ENCODE data around the gene ZCCHC2.

The ZCCHC2 gene

DNA sequence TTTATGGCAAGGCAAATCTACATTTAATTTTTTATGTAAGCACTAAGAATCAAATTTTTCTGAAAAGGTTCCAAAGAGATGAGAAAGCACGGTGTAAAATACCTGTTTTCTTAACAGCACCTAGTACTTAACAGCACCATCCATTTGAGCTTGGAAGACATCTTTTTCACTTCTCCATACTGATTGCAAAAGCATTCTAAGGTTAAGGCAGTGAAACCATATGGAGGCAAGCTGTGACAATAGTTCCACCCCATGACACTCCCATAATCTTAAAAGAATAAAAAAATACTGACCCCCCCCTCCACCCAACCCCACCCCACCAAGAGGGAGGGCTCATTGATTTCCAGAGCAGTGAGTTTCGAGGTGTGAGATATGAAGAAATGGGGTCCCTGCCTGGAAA lies 60.6 kb downstream of the ZCCHC2 start:
- no peak for DNase-seq

DNA sequence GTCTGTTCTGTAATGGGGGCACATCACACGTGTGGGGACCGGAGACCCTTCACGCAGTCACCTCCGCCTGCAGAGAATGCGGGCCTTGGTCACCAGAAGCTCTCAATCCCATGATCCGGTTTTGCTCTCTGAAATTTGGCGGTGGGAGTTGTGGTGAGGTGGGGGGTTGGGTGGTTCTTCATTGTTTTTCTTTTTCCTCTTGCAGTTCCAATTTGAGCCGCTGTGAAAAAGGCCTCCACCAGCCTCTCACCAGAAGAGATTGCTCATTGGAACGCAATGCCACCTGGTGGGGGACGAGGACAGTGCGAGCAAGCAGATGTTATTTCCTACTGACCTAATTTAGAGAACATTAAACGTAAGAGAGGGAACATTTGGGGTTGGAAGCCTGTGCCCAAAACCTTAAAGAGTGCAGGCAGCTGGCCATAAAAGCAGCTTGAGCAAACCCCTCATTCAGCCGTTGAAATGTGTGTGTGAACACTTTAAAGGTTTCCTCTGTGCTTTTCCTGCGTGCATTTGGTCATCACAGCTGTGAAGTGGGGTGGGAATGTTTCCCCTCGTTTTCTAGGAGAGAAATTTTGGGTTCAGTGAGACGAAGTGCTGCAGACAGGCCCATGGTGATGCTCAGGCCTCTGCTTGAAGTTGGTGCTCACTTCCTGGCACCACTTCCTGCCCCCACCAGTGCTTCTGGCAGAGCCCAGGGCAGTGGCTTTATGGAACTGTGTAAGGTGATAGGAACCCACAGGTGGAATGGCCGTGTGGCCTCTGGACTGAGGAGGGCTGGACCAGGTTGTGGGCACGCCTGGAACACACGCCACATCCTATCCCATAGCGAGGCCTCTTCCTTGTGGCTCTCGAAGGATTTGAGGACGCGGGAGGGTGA lies 61.7 kb downstream of the ZCCHC2 start:
- peak; percentile 71 for DNase-seq

DNA sequence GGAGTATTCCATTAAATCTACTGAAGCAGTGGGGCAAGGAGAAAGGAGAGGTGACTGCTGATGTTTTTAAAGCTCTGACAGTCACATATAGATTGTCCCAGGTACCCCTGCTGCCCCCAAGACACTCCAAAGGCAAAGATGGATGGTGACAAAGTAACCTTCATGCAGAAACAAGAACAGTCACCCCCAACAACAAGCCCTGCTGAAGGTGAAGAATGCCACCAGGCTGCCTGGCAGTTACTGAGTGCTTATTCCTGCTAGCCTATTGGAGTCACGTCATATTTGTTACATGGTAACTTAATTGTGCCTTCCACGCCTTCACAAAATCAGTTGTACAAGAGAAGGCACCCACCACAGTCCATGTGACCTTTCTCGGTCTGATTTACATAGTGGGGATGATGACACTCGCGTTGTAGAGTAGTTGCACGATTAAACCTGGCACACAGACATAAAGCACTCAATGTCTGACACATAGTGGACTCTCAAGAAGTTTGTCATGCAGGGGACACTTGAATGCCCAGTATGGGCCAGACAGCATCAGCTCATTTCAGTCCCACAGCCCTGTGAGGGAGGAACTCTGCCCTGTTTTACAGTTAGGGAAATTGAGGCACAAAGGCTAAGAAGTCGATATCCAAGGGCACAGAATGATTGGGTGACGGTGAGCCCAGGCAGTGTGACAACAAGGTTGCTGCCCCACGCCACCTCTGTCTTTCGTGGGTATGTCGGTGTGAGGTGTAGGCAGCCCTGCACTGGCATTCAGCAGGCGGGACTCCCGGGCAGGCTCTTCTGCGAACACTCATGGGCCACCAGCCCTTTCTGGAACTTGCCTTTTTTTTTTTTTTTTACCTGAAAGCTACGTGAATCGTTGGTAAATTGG lies 62.7 kb downstream of the ZCCHC2 start:
- DNase-seq = no peak

DNA sequence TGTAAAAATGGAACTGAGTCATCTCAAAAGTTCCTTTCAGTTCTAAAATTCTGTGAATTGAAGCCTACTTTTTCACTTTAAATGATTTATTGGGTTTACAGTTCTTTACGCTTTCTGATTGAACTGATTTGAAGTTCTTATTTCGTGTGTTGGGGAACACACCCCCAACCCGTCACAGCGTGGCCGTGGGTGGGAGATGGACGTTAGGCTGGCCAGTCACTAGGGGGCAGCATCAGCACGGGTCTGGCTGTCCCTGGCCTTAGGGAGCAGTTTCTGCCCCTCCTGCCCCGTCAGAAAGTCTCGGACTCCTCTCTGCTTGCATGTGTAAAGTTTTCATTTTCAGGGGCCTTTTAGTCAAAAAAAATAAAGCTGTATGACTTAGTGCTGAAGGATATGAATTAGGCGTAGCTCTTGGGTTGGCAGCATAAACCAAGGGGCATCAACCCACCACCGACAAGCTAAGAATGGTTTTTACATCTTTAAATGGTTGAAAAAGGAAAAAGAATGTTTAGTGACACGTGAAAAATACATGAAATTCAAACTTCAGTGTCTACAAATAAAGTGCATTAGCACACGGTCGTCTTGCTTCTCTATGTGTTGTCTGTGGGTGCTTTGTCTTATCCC lies 63.4 kb downstream of the ZCCHC2 start:
- DNase-seq = peak; percentile 24

DNA sequence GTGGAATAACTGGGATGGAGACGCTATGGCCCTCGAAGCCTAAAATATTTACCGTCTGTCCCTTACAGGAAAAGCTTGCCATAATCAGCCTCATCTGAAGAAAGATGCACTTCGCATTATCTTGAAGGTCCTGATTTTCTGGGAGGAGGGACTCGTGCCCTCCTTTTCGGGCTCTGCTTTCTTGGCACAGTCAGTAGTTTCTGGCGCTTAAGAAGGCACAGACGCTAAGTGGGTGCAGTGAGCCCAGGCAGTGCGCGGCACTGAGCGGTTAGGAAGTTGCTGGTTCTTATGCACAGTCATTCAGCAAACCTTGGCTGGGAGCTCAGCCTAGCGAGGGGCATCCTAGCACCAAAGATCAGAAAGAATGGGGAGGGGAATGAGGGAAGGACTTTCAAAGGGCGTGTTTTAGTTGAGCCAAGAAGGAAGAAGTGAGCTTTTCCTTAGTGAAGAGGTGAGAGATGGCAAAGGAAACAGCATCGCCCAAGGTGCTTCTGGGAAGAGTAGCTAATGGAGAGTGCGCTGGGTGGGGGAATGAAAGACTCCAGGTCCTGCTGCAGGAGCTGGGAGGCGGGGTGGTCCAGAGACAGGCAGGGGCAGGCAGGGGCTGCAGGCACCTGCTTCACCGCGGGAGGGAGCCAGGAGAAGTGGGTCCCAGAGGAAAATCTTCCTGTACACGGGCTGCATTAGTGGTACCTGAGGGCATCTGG lies 64.1 kb downstream of the ZCCHC2 start:
- DNase-seq = no peak

DNA sequence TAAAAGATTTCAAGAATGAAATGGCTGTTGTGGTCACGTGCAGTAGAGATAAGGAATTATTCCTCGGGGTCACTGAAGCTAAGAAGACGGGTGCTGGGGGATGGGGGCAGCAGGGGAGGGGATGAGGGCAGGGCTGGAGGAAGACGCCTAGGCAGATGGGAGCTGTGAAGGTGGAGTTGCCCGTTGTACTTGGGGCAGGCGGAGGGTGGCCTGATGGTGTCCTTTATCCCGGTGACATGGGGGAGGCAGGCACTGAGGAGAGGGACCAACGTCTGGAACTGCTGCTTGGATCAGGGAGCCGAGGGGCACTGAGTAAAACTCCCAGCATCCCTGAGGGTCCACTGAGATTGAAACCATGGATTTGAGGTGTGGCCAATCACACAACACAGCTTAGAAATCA lies 64.9 kb downstream of the ZCCHC2 start:
- no peak for DNase-seq

DNA sequence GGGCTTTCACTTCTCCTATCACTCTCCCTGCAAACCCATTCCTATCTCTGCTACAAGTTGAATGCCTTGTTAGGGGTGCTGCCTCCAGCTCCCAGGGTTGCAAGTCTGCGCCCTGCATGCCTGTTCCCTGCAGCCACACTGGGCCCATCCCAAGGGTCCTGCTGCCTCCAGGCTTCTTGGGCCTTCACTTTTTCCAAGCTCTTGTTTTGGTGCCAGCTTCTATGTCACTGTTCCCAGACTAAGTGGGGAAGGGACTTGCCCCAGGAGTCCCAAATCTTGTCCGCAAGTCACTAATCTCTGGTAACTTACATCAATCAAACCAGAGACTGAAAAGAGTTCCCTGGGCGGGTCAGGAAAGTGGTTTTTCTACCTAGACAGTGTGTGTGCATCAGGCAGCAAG lies 65.4 kb downstream of the ZCCHC2 start:
- no peak for DNase-seq

DNA sequence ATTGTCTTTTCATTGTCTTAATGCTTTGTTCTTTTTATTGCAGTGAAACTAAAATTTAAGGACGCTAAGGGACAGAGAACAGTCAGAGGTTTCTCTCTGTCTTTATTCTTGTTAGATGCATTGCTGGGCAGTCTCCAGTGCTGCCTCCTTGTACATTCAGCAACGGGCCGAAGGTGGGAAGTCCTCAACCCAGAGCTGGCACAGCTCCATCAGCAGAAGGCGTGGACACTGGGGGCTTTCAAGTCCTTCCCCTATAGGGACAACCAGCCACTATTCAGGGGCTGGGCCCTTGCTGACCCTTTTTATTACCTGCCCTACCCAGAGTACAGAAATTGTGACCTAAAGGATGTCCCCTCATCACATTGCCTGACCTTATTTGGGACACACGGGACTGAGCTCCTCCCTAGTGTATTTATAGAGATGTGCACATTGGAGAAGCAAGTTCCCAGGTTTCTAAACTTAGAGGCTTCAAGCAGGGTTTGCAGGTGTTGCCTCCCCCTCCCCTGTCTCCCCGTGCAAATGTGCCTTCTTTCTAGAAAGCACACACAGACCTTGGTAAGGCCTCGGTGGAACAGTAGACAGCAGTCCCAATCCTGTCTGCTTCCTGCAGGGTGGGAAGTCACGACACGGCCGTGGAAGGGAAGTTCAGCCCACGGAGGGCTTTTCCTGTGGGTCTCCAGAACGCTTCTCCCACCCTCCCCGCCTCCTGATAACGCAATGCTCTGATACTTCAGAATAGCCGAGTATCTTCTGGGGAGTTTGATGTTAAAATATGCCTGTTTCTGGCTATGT lies 68.2 kb downstream of the ZCCHC2 start:
- no peak for DNase-seq

DNA sequence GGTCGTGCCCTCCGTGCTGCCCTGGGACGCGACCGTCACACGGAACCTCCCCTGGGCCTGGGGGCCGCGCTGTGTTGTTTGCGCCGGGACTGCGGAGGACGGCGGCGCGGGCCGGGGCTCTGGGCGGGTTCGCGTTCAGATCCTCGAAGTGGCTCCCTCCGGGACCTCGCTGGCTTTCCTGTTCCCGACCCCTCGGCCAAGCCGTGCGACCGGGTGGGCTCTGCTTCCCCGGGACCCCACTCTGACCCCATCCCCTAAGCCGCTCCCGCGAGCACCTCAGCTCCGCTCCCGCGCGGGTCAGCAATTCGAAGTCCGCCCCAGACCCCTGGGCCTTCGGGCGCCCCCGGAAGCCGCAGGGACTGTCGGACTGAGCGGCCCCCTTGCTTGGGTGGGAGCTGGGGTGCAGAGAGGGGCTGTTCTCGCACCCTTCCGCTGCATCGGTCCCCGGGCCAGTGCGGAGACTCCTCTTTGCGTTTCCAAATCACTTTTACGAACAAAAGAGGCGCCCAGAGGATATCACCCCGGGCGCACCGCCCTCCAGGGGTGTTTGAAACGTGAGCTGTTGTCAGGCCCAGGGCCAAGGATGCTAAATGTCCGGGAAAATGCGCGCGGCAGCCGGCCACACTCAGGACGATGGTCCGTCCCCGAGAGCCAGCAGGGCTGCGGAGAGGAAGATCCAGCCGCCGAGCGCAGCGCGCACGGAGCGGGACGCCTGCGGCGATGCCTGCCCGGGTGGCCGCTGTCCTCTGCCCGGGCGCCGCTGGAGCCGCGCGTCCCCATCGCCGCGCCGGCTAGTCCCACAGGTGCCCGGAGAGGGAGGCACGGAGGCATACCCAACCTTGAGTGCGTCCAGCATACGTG lies 73.5 kb downstream of the ZCCHC2 start:
- no peak for DNase-seq

DNA sequence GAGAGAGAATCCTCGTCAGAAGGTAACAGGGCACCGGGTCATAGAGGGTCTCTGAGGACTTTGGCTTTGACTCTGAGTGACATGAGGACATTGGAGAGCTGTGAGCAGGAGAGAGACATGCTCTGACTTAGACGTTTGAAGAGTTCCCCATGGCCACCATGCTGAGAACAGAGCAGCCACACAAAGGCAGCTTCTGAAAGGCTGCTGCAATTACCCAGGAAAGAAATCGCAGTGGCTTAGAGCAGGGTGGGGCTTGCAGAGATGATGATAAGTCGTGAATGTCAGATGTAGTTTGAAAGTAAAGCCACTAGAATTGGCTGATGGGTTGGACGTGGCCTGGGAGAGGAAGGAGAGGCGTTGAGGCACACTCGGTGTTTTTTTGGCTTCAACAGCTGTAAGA lies 79.0 kb downstream of the ZCCHC2 start:
- DNase-seq = no peak

DNA sequence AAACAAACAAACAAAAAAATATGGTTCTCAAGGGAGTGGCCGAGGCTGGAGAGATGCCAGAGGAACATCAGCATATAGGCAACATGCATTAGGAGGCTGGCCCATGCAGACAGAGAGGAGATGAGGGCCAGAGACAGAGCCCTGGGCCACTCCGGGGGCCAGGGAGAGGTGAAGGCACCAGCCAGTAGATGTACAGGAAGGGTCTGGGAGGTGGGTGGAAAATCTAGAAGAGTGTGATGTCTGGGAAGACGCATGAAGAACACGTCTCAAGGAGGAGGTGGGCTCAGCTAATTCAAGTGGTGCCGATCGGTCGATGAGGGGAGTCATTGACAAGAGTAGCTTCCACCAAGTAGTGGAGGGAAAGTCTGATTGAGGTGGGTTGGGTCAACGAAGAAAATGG lies 79.9 kb downstream of the ZCCHC2 start:
- DNase-seq = no peak

DNA sequence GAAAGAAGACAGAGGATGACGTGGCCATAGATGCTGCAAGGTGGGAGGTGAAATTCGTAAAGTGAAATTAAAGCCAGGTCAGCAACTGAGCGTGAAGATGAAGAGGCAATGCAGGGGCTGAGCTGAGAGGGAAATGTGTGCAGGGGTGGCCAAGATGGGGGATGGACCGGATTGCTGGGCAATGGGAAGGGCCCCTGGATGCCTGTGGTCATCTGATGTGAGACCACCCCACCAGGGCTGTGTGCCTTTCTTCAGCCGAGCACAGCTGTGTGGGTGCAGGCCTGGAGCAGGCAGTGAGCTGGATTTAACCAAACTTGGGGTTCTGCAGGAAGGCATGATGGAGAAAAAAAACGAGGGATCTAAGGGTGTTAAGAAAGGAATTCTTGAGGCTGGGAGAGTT lies 80.4 kb downstream of the ZCCHC2 start:
- DNase-seq = no peak

DNA sequence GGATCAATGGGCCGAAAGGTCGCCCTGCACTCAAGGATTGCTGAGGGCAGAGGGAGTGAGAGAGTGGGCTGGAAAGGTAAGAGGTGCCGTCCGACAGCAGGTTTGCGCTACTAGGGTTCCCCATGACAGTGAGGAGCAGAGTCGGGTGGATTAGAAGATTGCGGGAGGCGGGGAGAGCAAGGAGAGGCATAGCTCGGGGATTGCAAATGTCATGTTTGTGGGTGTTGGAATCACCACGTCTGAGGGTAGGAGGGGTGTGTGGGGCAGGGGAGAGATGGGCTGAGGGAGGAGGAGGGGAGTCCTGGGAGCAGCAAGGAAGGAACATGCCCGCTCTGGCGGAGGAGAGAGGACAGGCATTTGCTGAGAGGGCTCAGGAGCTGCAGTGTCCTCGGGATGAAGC lies 81.2 kb downstream of the ZCCHC2 start:
- DNase-seq = no peak

DNA sequence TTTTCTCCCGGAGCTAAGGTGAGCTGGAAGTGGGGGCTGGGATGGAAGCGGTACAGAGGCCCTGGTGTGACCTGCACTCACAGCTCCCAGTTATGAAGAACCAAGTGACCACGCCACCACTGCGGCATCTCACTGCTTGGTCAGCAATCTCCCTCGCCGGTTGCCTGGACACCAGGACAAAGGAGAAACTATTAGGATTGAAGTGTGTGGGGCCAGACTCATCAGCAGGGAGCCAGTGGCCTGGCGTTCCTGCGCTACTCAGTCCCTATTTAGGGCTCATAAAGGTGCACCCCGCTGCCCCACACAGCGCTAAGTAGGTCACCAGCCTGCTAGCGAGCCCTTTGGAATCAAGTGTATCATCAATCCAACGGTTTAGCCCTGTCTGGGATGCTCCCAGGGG lies 82.9 kb downstream of the ZCCHC2 start:
- DNase-seq = no peak

DNA sequence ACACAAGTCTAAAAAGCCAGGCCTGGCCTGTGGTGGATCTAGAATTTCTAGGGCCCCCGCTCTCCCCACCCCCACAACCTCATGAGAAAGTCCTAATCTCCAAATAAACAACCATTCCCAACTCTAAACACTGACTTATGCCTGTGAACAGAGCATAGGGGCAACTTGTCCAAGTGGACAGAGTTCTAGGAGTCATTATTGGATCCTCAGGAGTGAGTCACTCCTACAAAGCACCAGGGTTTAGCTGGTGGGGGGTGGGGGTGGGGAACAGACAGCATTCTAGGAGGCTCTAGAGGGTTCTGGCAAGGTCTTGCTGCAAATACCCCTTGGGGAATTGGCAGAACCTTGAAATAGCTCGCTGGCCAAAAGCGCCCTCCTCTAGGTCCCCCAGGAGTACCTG lies 83.3 kb downstream of the ZCCHC2 start:
- no peak for DNase-seq

DNA sequence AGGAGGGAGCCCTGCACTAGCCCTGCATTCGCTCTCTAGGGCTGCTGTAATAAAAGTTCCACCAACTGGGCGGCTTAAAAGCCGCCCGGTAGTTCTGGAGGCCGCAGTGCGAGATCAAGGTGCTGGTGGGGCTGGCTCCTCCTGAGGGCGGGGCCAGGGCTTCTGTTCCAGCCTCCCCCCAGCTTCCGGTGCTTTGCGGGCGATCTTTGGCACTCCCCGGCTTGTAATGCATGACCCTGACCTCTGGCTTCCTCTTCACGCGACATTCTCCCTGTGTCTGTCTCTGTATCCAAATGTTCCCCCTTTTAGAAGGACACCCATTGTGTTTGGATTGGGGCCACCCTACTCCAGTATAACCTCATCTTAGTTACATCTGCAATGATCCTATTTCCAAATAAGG lies 84.5 kb downstream of the ZCCHC2 start:
- DNase-seq = no peak

DNA sequence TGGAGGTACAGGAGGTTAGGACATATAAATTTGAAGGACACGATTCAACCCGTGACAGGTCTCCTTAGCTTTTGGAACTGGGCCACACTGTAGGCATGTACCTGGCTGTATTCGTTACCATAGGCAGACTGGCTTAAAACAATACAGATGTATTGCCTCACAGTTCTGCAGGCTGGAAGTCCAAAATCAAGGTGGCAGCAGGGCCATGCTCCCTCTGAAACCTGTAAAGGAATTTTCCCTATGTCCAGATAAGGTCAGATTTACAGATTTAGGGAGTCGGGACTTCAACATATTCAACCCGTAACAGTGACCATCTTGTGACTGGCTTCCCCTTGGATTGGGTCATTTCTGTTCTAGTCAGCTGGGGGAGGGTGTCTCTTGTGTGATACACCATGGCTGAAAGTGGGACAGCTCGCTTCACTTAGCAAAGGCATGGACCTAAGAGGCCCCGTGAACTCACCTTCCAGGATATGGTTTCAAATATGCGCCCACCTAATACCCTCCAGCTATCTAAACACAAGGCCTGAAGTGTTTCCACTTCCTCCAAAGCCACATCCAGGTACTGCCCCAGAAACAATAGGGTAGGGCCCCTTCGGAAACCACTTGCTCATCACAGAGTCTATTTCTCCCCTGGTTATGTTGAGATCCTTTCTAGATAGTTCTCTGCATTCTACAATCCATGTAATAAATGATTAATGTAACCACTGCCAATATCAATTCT lies 85.0 kb downstream of the ZCCHC2 start:
- DNase-seq = no peak

DNA sequence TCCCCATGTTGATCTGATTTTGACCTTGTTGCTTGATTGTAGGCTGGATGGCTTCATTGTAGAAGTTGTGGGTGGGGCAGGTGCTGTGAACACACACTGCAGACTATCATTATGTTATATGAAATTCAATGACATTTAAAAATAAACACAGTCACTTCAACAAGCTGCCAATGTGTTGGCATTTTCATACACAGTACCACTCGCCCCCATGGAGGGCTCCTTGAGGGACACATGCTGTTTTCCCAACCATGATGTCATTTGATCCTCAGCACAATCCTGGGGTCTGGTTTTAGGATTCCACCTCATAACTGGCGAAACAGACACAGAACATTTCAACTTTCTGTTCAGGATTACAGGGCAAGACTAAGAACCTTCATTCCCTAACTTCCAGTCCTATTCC lies 86.9 kb downstream of the ZCCHC2 start:
- no peak for DNase-seq

DNA sequence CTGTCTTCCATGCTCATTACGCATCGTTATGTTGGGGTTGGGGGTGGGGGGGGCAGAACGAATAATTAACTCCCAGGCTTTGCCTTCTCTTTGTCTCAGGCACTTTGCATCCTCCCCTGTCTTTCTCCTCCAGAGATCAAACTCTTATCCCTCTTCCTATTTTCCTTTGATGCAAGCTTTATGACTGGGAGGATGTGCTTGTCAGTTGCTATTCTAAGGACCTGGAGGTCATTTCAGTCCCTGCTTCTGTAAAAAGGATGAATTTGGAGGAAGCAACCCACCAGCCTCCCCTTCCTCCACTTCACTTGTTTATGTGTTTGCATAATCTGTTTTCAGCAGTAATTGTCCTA lies 87.5 kb downstream of the ZCCHC2 start:
- DNase-seq = no peak

DNA sequence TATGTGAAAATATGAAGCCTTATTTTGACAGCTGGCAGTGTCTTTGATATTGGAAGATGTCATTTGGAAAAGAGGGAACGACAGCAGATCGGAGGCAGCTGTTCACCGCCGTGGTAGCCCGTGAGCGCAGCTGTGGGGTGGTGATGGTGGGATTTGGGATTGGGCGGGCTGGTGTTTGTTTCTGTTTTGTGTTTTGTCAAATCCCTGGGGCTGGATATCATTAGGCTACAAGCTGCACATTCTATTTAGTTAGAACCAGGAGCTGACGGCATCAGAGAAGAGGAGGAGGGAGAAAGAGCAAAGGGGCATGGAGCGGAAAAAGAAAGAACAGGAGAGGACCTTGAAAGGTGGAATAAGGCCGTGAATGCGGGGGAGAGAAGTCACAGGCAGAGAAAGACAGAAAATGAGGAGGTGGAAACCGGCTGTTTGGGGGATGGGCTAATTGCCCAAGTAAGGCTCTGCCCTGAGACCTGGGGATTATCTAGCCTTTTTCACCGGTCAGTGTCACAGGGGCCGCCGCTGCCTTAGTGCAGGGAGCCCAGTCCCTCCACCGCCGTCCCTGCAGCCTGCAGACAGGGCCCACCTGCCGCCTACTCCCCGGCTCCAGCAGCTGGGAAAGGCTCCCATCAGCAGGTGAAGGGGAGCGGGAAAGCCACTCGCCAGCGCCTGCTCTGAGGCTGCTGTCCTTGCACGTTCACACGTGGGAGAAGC lies 88.0 kb downstream of the ZCCHC2 start:
- peak; percentile 10 for DNase-seq

Measured in NCI-H1417 treated with DMSO at 0.1 percent for 48 hours (cell line).